Stimulated activated CD8-positive, alpha-beta memory T cell treated with anti-CD3 and anti-CD28 coated beads, Interleukin-2, amount 100 ng/mL, for 48 hours (primary cell): ENCODE data around the gene PPP1R3E.

Experiments used
- DNase-seq, 2 donors: peaks; one replicate each; pipeline ENCODE4 v3.0.0-alpha.2; 2020; ENCODE audit warnings: low read depth in 2 of 2

PPP1R3E gene

GRCh38 chr14:23248601-23249000, 54.1 kb downstream of the PPP1R3E start:
- no peak for DNase-seq
